ENCODE measurements around the gene ARFGEF3.

- TF ChIP-seq POLR2AphosphoS5 (IDR thresholded peaks at IDR 0.05; ENCODE audit: low read depth, low read length) (no peak), SIN3A (IDR thresholded peaks at IDR 0.05; ENCODE audit: borderline replicate concordance, insufficient read depth, low read length) (no peak), REST (IDR thresholded peaks at IDR 0.05; ENCODE audit: insufficient read depth in 1 of 2, low read depth in 2 of 2, low read length in 2 of 2) (no peak), TAF1 (IDR thresholded peaks at IDR 0.05; ENCODE audit: borderline replicate concordance, insufficient read depth, low read length) (no peak), FOXP2 (optimal IDR thresholded peaks at IDR 0.05; ENCODE audit: borderline replicate concordance, extremely low read depth, extremely low read length, insufficient read depth) (no peak)
Measured at GRCh38 chr6:138115877-138116660, 45.7 kb upstream of the ARFGEF3 start.
